ENCODE data around the gene CEP350. TPM values are rescaled to one million over a fixed set of nuclear protein-coding genes. Genes with fewer than 3 reads are reported as not detected.

The CEP350 gene
- total RNA-seq, 2 experiments from 2014 or later: 59.3 to 65.1 TPM

DNA sequence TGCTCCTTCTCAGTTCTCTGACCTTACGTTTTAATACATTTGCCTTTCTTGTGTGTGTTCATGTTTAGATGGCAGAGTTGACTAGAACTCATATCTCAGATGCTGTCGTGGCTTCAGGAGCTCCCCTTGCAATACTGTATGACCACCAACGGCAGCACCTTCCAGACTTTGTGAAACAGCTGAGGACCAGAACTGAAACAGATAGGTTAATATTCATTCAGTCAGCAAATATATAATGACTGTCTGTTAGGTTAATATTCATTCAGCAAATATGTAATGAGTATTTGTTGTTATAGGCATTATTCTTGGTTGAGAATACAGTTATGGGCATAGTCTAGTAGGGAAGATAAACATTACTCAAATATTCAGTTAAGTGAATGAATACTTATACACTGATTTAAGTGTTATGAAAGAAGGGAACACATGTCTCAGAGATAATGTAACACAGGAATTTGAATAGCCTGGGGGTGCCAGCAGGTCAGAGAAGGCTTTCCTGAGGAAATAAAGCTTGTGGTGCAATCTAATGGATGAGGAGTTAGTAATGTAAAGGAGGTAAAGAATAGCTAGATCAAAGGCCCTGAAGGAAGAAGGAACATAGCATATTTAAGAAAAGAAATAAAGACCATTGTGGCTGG, 88.5 kb downstream of the CEP350 start:
- Mint-ChIP-seq H3K9me3 (ENCODE audit: insufficient read depth) (no peaks in the 10 kb centered on the region), H3K27ac (no peak overlapping the region), H3K27me3 (ENCODE audit: low read depth) (no peaks in the 10 kb centered on the region), H3K36me3 (ENCODE audit: low read depth) (peaks cover 58% of the 10 kb centered on the region), H3K4me1 (ENCODE audit: low read depth) (peaks cover 3% of the 10 kb centered on the region), H3K4me3 (no peak overlapping the region)
- ATAC-seq: no peak
- ChIA-PET CTCF (no interaction called here), POLR2A (no interaction called here)
- DNase-seq: no peak

DNA sequence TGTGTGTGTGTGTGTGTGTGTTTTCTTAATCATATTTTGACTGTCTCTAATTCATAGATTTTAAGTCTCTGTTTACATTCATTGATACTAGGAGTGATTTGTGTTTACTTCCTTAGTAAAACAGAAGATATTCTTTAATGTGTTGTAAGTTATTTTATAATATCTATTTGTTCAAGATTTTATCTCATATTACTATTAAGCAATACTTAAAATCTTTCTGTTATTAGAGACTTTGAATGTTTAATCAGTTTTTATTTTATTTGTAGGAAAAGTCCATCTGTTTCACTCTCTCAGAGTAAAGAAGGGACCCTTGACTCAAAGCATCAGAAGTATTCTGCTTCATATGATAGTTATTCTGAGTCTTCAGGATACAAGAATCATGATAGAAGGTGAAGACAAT, 89.2 kb downstream of the CEP350 start:
- DNase-seq: no peak
- ChIA-PET CTCF (no interaction called here), POLR2A (no interaction called here)
- Mint-ChIP-seq H3K4me1 (ENCODE audit: low read depth) (peaks cover 3% of the 10 kb centered on the region), H3K36me3 (ENCODE audit: low read depth) (peaks cover 59% of the 10 kb centered on the region), H3K4me3 (no peak overlapping the region), H3K9me3 (ENCODE audit: insufficient read depth) (no peaks in the 10 kb centered on the region), H3K27me3 (ENCODE audit: low read depth) (no peaks in the 10 kb centered on the region), H3K27ac (no peak overlapping the region)
- no peak for ATAC-seq

DNA sequence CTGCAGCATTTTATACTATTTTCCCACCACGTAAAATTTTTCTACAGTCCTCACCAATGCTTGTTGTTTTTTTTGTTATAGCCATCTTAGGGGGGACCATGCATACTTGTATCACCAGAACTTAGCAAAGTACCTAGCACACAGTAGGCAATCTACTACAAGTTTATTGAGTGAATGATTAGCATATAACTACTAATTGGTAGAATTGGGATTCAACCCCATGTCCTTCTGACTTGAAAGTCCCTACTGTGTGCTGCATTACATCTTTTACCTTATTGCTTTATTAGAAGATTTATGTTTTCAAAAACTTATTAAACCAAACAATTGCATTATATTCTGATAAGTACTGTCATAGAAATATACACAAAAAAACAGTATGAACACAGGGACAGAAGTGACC, 92.1 kb downstream of the CEP350 start:
- Mint-ChIP-seq H3K36me3 (ENCODE audit: low read depth) (peaks cover 63% of the 10 kb centered on the region), H3K27ac (no peak overlapping the region), H3K4me1 (ENCODE audit: low read depth) (no peaks in the 10 kb centered on the region), H3K9me3 (ENCODE audit: insufficient read depth) (no peaks in the 10 kb centered on the region), H3K4me3 (no peak overlapping the region), H3K27me3 (ENCODE audit: low read depth) (no peaks in the 10 kb centered on the region)
- no peak for ATAC-seq
- ChIA-PET POLR2A (interaction anchor here (0.6 kb wide), 1 partner anchor 29 kb away, joined by 3 read pairs; no protein-coding TSS in a partner anchor), CTCF (no interaction called here)
- DNase-seq: no peak

DNA sequence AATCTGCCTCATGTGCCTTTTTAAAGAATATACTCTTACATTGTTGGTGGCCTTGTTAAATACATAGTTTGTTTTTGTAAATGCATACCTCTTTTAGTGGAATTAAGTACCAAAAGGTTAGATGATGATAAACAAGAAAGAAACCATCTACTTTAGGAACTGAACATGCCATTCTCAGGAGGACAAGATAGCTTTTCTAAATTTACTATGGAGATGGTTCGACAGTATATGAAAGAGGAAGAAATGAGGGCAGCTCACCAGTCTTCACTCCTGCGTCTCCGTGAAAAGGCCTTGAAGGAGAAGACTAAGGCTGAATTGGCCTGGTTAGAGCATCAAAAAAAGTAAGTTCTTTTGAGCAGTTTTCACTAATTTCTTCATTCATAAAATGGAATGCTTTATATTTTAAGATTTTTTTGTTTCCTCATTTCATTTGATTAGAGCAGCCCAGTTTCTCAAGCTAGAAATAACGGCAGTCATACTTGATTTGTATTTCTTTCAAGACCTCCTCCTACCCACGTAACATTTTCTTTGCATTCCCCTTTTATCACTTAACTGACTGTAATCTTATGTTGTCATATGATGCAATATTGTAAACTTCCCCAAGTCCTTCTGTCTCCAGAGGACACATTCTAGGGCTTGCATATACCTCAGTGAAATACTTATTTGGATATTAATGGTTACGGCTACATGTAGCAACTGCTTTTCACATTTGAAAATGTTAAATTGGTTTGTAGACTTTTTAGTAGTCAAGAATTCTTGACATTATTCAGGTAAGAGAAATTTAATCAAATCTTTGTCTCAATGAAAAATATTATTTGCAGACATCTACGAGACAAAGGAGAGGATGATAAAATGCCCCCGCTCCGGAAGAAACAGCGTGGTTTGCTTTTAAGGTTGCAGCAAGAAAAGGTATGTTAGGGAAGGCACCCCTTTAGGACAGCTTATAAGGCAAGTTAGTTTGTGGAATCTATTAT, 99.3 kb downstream of the CEP350 start:
- Mint-ChIP-seq H3K36me3 (ENCODE audit: low read depth) (peaks cover 44% of the 10 kb centered on the region), H3K4me1 (ENCODE audit: low read depth) (peaks cover 8% of the 10 kb centered on the region), H3K9me3 (ENCODE audit: insufficient read depth) (no peaks in the 10 kb centered on the region), H3K27me3 (ENCODE audit: low read depth) (no peaks in the 10 kb centered on the region), H3K4me3 (no peak overlapping the region), H3K27ac (no peak overlapping the region)
- DNase-seq (no peak), ATAC-seq (no peak)
- CTCF ChIA-PET: no interaction called here
- POLR2A ChIA-PET: no interaction called here

DNA sequence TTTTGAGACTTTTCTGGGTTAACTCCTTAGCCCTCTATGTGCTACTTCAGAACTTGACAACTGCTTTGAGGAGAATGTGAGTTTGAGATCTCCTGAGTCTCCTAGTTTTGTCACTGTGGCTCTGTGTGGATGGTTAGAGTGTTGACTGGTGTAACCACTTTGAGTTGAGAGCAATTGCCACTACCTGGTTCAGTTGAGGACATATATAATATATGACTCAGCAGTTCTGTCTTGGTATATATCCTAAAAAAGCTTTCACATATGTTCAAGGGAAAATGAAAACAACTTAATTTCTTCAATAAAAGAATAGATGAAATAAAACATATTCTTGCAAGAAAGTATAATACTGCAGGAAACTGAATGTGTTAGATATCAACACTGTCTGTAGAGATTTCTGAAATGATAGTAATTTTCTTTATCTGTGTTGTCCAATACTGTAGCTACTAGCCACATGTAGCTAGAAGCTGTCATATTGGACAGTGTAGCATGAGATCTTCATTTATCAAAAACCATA, 103.3 kb downstream of the CEP350 start:
- no peak overlapping the region for H3K27ac Mint-ChIP-seq
- ATAC-seq: no peak
- peaks cover 44% of the 10 kb centered on the region for H3K36me3 Mint-ChIP-seq (ENCODE audit: low read depth)

DNA sequence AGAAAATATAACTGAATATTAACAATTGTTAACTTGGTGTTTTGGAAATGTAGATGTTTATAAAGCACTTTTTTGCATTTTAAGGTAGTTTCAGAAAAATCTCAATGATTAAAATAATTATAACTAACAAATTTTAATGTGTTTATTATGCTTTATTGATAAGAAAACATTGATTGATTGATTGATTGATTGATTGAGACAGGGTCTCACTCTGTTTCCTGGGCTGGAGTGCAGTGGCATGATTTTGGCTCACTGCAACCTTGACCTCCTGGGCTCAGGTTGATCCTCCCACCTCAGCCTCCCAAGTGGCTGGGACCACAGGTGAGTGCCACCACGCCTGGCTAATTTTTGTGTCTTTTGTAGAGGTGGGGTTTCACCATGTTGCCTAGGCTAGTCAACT, 106.4 kb downstream of the CEP350 start:
- H3K4me1 Mint-ChIP-seq (ENCODE audit: low read depth): peaks cover 8% of the 10 kb centered on the region
- no peak overlapping the region for H3K27ac Mint-ChIP-seq
- no peaks in the 10 kb centered on the region for H3K9me3 Mint-ChIP-seq (ENCODE audit: insufficient read depth)
- ATAC-seq (no peak), DNase-seq (no peak)
- no peaks in the 10 kb centered on the region for H3K27me3 Mint-ChIP-seq (ENCODE audit: low read depth)
- POLR2A ChIA-PET: no interaction called here
- H3K36me3 Mint-ChIP-seq (ENCODE audit: low read depth): peaks cover 37% of the 10 kb centered on the region
- no peak overlapping the region for H3K4me3 Mint-ChIP-seq
- CTCF ChIA-PET: no interaction called here

More for the DNA sequence above, 103.3 kb downstream of the CEP350 start:
- H3K27me3 Mint-ChIP-seq (ENCODE audit: low read depth): no peaks in the 10 kb centered on the region
- POLR2A ChIA-PET: no interaction called here
- DNase-seq: no peak
- no peak overlapping the region for H3K4me3 Mint-ChIP-seq
- CTCF ChIA-PET: no interaction called here
- peaks cover 8% of the 10 kb centered on the region for H3K4me1 Mint-ChIP-seq (ENCODE audit: low read depth)
- no peaks in the 10 kb centered on the region for H3K9me3 Mint-ChIP-seq (ENCODE audit: insufficient read depth)

DNA sequence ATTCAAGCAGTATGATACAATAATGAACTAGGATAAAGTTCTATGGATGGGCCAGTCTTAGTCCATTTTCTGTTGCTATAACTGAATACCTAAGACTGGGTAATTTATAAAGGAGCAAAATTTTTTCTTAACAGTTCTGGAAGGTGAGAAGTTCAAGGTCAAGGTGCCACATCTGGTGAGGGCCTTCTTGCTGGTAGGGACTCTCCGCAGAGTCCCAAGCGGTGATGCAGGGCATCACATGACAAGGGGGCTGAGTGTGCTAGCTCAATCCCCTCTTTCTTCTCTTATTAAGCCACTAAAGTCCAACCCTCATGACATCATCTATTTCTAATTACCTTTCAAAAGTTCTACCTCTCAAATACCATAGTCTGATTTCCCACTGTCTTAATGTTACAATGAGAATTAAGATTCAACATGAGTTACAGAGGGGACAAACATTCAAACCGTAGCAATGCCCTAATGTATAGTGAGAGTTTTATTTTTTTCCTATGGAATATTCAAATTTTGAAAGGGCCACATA, 107.9 kb downstream of the CEP350 start:
- H3K27me3 Mint-ChIP-seq (ENCODE audit: low read depth): no peaks in the 10 kb centered on the region

DNA sequence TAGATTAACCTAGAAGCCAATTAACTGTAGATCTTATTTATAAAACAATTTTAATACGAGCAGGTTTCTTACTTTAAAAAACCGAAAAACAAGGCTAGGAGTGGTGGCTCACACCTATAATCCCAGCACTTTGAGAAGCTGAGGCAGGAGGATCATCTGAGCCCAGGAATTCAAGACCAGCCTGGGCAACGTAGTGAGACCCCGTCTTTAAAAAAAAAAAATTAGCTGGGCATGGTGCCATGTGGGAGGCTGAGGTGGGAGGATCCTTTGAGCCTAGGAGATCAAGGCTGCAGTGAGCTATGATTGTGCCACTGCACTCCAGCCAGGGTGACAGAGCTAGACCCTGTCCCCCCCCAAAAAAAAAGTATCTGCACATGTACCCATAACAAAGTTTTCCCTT, 110.8 kb downstream of the CEP350 start:
- Mint-ChIP-seq H3K27ac (no peak overlapping the region), H3K4me3 (no peak overlapping the region), H3K27me3 (ENCODE audit: low read depth) (no peaks in the 10 kb centered on the region), H3K36me3 (ENCODE audit: low read depth) (peaks cover 36% of the 10 kb centered on the region), H3K4me1 (ENCODE audit: low read depth) (no peaks in the 10 kb centered on the region), H3K9me3 (ENCODE audit: insufficient read depth) (no peaks in the 10 kb centered on the region)
- ChIA-PET POLR2A (no interaction called here), CTCF (interaction anchor here (1.0 kb wide), 1 partner anchor 13 kb away, joined by 3 read pairs; no protein-coding TSS in a partner anchor)
- ATAC-seq (no peak), DNase-seq (no peak)

More for the DNA sequence above, 107.9 kb downstream of the CEP350 start:
- peaks cover 38% of the 10 kb centered on the region for H3K36me3 Mint-ChIP-seq (ENCODE audit: low read depth)
- H3K4me1 Mint-ChIP-seq (ENCODE audit: low read depth): peaks cover 5% of the 10 kb centered on the region
- POLR2A ChIA-PET: no interaction called here
- H3K27ac Mint-ChIP-seq: no peak overlapping the region
- CTCF ChIA-PET: no interaction called here
- no peaks in the 10 kb centered on the region for H3K9me3 Mint-ChIP-seq (ENCODE audit: insufficient read depth)
- H3K4me3 Mint-ChIP-seq: no peak overlapping the region
- DNase-seq (no peak), ATAC-seq (no peak)

DNA sequence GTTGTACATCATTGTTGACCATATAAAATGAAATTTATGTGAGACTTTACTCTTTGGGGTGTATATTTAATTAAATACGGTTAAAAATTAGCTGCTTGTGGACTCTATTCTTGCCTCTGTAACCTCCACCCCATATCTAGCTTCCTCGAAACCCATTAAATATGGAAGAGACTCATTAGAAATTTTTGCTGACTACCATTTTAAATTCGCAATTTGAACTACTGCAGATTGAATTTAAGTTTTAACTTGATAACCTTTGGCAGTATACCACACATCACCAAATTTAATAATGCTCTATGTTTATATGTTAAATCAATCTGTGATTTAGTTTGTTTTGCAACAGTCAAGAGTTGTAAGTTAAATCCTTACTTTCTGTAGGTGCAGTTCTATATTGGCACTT, 111.5 kb downstream of the CEP350 start:
- CTCF ChIA-PET: interaction anchor here (1.0 kb wide), 1 partner anchor 12 kb away, joined by 3 read pairs; no protein-coding TSS in a partner anchor
- ATAC-seq (no peak), DNase-seq (no peak)
- Mint-ChIP-seq H3K4me3 (no peak overlapping the region), H3K9me3 (ENCODE audit: insufficient read depth) (no peaks in the 10 kb centered on the region), H3K27ac (no peak overlapping the region), H3K36me3 (ENCODE audit: low read depth) (peaks cover 39% of the 10 kb centered on the region), H3K4me1 (ENCODE audit: low read depth) (no peaks in the 10 kb centered on the region), H3K27me3 (ENCODE audit: low read depth) (no peaks in the 10 kb centered on the region)
- POLR2A ChIA-PET: no interaction called here

DNA sequence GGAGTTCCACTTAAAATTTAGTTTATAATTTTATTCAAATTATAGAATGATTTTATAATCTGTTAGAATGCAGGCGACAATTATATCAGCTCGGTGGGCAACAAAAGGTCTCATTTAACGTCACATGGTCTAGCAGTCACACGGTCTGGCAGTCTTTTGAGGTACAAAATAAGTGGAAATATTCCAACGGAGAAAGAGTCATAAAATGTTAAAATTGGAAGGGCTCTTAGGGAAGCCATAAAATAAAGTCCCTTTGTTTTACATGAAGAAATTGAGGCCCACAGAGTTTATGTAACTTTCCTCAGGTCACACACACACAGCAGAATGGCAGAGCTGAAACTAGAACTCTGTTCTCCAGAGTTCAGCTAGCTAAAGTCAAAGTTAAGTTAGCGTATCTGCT, 115.7 kb downstream of the CEP350 start:
- ChIA-PET POLR2A (no interaction called here), CTCF (no interaction called here)
- no peak for ATAC-seq
- H3K27me3 Mint-ChIP-seq (ENCODE audit: low read depth): no peaks in the 10 kb centered on the region
- no peak overlapping the region for H3K4me3 Mint-ChIP-seq
- no peaks in the 10 kb centered on the region for H3K4me1 Mint-ChIP-seq (ENCODE audit: low read depth)
- H3K27ac Mint-ChIP-seq: no peak overlapping the region
- H3K36me3 Mint-ChIP-seq (ENCODE audit: low read depth): peaks cover 27% of the 10 kb centered on the region
- no peaks in the 10 kb centered on the region for H3K9me3 Mint-ChIP-seq (ENCODE audit: insufficient read depth)
- no peak for DNase-seq

DNA sequence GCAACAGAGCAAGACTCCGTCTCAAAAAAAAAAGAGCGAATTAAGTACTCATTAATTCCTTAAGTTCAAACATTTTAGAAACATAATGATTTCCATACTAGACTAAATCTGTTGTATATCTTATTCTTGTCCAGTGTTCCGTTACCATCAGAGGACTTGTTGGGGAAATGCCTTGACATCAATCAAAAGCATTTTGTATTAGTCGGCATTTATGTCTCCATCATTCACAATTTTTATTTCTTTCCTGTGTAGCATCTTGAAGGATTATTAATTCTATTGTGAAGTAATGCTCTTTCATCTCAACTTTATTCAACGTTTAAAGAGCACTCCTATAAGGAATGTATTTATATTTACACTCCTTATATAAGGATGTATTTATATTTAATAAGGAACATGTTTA, 117.1 kb downstream of the CEP350 start:
- H3K4me1 Mint-ChIP-seq (ENCODE audit: low read depth): no peaks in the 10 kb centered on the region
- ATAC-seq (no peak), DNase-seq (no peak)
- ChIA-PET POLR2A (no interaction called here), CTCF (no interaction called here)
- H3K36me3 Mint-ChIP-seq (ENCODE audit: low read depth): peaks cover 31% of the 10 kb centered on the region
- no peak overlapping the region for H3K27ac Mint-ChIP-seq
- no peaks in the 10 kb centered on the region for H3K27me3 Mint-ChIP-seq (ENCODE audit: low read depth)
- H3K4me3 Mint-ChIP-seq: no peak overlapping the region
- no peaks in the 10 kb centered on the region for H3K9me3 Mint-ChIP-seq (ENCODE audit: insufficient read depth)

DNA sequence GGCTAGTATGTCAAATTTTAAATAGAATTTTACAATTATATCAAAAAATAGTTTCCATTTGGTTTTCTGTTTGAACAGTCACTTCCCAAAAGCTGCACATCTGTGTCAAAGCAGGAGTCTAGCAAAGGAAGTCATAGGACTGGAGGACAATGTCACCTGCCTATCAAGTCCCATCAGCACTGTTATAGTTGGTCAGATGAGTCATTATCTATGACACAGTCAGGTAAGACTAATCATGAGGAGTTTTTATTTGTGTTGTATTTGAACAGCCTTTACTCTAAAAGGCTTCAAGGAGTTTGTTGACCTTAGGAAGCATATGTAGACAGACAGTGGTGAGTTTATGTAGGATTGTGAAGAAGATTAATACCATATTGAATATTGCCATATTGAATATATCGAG, 125.8 kb downstream of the CEP350 start:
- POLR2A ChIA-PET: no interaction called here

More for the DNA sequence above, 125.8 kb downstream of the CEP350 start:
- H3K27ac Mint-ChIP-seq: no peak overlapping the region
- ATAC-seq (no peak), DNase-seq (no peak)
- no peaks in the 10 kb centered on the region for H3K4me1 Mint-ChIP-seq (ENCODE audit: low read depth)
- H3K36me3 Mint-ChIP-seq (ENCODE audit: low read depth): peaks cover 26% of the 10 kb centered on the region
- H3K9me3 Mint-ChIP-seq (ENCODE audit: insufficient read depth): no peaks in the 10 kb centered on the region
- CTCF ChIA-PET: interaction anchor here (1.6 kb wide), 1 partner anchor 99 kb away, joined by 5 read pairs; no protein-coding TSS in a partner anchor
- H3K4me3 Mint-ChIP-seq: no peak overlapping the region
- H3K27me3 Mint-ChIP-seq (ENCODE audit: low read depth): no peaks in the 10 kb centered on the region
